HG02588 (cell line): Measurements from ENCODE around the gene PKP3.
"Not testable (repeated sequence)": the region's sequence is repeated elsewhere in the genome, so short reads cannot be mapped to it uniquely, and the experiment has no call there.

ENCODE experiments used
- ATAC-seq: cut with Tn5 transposase; IDR thresholded peaks from one replicate; pipeline ENCODE4 v1.9.1; 2021; ENCODE audit warnings: mild to moderate bottlenecking, moderate library complexity; ENCODE audit not compliant: unreplicated experiment

PKP3 gene, protein sequence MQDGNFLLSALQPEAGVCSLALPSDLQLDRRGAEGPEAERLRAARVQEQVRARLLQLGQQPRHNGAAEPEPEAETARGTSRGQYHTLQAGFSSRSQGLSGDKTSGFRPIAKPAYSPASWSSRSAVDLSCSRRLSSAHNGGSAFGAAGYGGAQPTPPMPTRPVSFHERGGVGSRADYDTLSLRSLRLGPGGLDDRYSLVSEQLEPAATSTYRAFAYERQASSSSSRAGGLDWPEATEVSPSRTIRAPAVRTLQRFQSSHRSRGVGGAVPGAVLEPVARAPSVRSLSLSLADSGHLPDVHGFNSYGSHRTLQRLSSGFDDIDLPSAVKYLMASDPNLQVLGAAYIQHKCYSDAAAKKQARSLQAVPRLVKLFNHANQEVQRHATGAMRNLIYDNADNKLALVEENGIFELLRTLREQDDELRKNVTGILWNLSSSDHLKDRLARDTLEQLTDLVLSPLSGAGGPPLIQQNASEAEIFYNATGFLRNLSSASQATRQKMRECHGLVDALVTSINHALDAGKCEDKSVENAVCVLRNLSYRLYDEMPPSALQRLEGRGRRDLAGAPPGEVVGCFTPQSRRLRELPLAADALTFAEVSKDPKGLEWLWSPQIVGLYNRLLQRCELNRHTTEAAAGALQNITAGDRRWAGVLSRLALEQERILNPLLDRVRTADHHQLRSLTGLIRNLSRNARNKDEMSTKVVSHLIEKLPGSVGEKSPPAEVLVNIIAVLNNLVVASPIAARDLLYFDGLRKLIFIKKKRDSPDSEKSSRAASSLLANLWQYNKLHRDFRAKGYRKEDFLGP

DNA sequence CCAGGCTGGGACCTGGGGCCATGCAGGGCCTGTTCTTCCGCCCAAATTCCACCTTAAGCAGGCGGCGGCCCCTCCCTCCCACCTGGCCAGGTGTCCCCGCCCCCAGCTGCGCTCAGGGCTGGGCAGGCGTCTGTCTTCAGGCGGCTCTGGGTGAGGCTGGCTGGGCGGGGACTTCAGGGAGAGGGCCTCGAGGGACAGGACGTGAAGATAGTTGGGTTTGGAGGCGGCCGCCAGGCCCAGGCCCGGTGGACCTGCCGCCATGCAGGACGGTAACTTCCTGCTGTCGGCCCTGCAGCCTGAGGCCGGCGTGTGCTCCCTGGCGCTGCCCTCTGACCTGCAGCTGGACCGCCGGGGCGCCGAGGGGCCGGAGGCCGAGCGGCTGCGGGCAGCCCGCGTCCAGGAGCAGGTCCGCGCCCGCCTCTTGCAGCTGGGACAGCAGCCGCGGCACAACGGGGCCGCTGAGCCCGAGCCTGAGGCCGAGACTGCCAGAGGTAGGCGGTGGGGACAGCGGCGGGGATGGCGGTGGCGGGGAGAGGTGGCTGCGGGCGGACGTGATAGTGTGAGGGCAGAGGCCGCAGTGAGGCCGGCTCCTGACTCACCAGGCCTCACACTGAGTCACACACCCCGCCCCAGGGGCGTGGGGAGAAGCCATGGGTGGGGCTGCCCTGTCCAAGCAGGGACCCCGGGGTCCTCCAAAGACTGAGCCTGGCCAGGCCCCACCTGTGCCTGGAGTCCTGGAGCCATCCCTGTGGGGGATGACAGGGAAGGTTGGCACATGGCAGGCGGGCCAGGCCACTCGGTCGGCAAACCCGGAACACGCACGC, at the start of gene PKP3:
Gene PKP3 (plus strand): TSS at position 176 of the 824 bp plus-strand sequence. CDS start 84 bp downstream, at position 260.
- no peak for ATAC-seq

DNA sequence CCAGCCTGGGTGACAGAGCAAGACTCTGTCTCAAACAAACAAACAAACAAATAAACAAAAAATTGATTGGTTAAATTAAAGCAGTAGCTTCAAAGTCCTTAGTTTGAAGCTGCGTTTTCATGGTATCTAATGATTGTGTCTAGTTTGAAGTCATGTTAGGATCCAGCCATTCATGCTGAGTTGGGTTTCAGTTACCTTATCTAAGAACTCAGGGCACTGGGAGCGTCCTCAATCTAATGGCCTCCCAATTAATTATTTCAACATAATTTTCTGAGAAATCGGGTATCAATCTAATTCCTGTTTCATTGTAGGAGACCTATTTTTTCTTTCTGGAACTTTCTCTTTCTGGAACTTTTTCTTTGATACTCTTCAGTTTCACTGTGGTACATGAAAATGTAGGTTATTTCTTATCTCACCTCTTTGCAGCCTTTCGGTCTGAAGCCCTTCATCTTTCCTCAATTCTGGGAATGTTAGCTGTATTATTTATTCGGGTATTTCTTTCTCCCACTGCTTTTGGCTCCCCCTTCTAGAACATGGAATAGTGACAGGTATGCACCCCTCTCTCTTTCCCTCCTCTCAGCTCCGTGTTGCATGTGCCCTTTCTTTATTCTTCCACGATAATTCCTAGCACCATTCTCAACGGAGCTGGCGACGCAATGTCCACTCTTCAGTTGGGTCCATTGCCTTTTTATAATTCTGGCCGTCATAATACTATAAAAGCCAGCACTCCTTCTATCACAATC, 49.0 kb upstream of the PKP3 start:
- no peak for ATAC-seq

- no peak for ATAC-seq
Observed at GRCh38 chr11:346529-346928, 47.5 kb upstream of the PKP3 start.

GRCh38 chr11:349270-349954, 44.6 kb upstream of the PKP3 start:
- not testable (repeated sequence) for ATAC-seq

- not testable (repeated sequence) for ATAC-seq
Observed at GRCh38 chr11:350033-350722, 43.8 kb upstream of the PKP3 start.

- no peak for ATAC-seq
Observed at GRCh38 chr11:350723-351255, 43.2 kb upstream of the PKP3 start.

GRCh38 chr11:351411-351810, 42.6 kb upstream of the PKP3 start:
- ATAC-seq: no peak

DNA sequence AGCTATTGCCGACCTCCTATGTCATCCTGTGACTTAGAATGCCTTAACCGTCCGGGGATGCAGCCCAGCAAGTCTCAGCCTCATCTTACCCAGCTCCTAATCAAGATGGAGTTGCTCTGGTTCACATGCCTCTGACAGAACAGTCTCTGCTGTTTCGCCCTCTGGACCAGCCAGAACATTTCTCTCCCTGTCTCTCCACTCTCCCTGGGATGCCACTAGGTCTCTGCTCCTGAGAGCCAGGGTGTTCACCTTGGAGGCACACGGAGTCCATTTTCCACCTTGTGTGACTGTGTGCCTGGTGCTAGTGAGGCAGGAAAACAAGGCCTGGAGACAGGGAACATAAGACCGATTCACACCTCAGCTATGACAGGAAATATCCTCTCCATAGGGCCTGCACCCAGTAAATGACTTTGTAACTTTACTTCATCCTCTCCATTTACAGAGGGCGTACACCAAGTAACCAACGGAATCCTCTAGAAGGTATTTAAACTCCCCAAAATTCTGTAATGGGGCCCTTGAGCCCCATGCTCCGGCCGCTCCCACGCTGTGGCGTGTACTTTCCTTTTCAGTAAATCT, 41.5 kb upstream of the PKP3 start:
- no peak for ATAC-seq

DNA sequence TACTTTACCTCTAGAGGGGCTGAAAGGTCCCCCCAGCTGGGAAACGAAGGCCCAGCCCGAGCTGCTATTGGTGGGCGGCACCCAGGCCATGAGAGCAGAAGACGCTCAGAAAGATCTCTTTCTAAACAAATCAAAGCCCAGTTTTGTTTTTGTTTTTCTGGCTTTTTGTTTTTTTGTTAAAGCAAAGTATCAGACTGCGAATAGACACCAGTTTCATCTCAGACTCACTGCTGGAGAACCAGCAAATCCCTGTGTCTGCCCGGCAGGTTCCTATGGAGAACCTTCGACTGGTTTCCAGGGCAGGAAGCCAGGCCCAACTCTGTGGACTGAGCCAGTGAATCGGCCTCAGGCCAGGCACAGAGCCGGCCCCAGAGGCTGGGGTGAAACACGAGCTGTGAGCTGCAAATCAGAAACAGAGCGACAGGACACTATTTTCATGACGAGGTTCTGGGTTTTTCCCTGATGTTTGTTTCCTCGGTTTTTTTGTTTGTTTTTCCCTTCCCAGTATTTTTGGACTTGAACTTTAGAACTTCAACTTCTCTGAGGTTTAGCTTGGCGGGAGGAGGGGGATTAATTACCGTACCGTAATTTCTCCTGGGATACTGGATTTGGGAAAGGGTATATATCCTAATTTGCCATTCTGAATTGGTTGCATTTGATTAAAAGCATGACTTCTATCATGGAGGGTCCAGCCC, 40.7 kb upstream of the PKP3 start:
- ATAC-seq: no peak

GRCh38 chr11:355581-356458, 38.2 kb upstream of the PKP3 start:
- peak; percentile 57 for ATAC-seq

GRCh38 chr11:356610-357009, 37.4 kb upstream of the PKP3 start:
- ATAC-seq: no peak

- no peak for ATAC-seq
Observed at GRCh38 chr11:357582-357981, 36.4 kb upstream of the PKP3 start.

DNA sequence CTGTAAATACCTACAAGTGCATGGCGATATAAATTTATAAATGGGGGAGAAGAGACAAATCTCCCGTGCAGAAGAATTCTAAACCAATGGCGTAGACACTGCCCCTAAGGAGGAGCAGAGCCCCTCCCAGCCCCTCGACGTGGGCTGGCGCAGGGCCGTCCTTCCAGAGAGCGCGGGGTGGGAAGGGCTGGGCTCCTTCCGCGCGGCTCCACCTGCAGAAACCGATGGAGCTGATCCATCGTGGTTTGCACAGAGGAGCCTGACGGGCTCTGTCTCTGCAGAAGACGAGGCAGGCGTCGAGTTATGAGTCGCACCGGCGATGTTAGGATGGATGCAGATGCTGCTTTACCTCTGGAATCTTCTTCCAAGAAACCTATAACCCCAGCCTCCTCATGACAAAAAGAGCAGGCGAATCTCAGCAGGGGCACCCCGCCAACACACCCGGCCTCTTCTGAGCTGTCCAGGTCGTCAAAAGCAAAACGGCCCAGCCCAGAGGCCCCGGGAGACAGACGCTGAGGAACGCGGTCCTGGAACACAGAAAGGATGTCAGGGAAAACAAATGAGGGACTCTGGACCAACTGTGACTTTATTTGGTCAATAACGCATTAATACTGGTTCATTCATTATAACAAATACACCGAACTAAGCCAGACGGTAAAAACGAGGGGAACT, 35.7 kb upstream of the PKP3 start:
- no peak for ATAC-seq

- no peak for ATAC-seq
Observed at GRCh38 chr11:359181-359714, 34.8 kb upstream of the PKP3 start.

DNA sequence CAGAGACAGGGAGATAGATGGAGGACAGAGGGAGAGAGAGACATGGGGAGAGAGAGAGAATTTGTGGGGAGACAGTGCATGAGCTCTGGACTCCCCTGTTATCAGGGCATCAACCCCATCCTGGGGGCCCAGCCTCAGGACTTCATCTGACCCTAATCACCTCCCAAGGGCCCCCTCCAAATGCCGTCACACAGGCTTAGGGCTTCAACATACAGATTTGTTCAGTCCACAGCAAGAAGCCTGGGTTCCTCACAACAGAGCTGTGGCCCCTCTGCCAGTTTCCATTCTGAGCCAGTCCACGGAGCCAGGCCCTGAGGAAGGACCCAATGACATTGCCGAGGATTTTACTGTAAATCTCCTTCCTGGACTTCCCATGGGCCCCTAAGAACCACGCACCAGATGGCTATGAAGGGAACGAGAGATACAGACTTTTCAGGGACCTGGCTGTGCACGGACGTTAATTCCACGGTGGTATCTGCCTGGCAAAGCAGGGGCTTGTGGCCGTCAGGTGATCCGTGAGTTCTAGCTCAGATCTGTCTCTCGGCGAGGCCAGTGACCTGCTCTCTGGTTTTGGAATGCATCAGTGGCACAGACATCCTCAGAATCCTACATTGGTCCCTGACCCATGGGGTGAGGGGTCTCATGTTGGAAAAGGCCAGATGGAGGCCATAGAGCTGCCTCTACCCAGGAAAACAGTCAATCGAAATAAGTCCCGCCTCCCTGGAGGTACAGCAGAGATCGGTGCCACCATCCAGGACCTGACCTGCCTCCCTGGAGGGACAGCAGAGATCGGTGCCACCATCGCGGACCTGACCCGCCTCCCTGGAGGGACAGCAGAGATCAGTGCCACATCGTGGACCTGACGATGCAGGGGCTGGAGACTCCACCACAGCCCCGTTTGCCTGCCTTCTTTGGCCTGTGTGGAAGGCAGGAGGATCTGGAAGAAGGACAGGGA, 33.4 kb upstream of the PKP3 start:
- no peak for ATAC-seq
